SK-N-SH (cell line): ENCODE measurements around the gene PDS5B.

Source experiments
- CHD2 ChIP-seq: fragments of 150-350 bp; IDR thresholded peaks from 2 replicates; pipeline ENCODE4 v1.6.1; 2018; ENCODE audit warnings: low read length; ENCODE audit not compliant: partially characterized antibody
- GABPA ChIP-seq: IDR thresholded peaks from 2 replicates; pipeline ENCODE4 v1.4.0; 2012; ENCODE audit warnings: low read depth, mild to moderate bottlenecking
- JUND ChIP-seq: IDR thresholded peaks from 2 replicates; pipeline ENCODE4 v1.4.0; 2012
- YY1 ChIP-seq: IDR thresholded peaks from 2 replicates; pipeline ENCODE4 v1.4.0; 2012; ENCODE audit warnings: low read depth, mild to moderate bottlenecking
- TF ChIP-seq, protein P1 (sequence below): fragments of 200-600 bp; sonication (generic); IDR thresholded peaks from 2 replicates; pipeline ENCODE4 v1.6.1; 2017; ENCODE audit warnings: antibody characterized with exemption, mild to moderate bottlenecking, moderate library complexity

DNA sequence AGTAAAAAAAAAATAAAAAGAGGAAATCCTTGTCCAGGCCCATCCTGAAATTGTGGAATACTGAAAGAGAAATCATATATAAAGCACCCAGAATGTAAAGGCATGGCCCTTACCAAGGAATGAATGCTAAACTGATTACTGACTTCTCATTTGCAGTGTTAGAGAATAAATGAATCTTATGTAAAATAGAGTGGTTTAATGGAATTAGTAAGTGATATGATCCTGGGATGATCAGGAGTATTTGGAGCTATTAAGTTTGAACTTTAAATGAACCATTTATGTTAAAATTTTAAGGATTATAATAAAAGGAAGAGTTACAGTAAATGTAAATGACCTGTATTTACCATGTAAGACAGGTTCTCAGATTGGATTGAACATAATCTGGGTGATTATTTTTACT lies 75.4 kb downstream of the PDS5B start:
- TF ChIP-seq GABPA (no peak), JUND (no peak), YY1 (no peak), CHD2 (no peak)
- TF ChIP-seq, protein P1, sequence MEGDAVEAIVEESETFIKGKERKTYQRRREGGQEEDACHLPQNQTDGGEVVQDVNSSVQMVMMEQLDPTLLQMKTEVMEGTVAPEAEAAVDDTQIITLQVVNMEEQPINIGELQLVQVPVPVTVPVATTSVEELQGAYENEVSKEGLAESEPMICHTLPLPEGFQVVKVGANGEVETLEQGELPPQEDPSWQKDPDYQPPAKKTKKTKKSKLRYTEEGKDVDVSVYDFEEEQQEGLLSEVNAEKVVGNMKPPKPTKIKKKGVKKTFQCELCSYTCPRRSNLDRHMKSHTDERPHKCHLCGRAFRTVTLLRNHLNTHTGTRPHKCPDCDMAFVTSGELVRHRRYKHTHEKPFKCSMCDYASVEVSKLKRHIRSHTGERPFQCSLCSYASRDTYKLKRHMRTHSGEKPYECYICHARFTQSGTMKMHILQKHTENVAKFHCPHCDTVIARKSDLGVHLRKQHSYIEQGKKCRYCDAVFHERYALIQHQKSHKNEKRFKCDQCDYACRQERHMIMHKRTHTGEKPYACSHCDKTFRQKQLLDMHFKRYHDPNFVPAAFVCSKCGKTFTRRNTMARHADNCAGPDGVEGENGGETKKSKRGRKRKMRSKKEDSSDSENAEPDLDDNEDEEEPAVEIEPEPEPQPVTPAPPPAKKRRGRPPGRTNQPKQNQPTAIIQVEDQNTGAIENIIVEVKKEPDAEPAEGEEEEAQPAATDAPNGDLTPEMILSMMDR: no peak
